ENCODE data around the gene TSPAN9. TPM values are rescaled to one million over a fixed set of nuclear protein-coding genes. Genes with fewer than 3 reads are reported as not detected.

The TSPAN9 gene
- total and polyA plus RNA-seq, 2 donors from 2014 or later = 62.4 to 81.6 TPM

DNA sequence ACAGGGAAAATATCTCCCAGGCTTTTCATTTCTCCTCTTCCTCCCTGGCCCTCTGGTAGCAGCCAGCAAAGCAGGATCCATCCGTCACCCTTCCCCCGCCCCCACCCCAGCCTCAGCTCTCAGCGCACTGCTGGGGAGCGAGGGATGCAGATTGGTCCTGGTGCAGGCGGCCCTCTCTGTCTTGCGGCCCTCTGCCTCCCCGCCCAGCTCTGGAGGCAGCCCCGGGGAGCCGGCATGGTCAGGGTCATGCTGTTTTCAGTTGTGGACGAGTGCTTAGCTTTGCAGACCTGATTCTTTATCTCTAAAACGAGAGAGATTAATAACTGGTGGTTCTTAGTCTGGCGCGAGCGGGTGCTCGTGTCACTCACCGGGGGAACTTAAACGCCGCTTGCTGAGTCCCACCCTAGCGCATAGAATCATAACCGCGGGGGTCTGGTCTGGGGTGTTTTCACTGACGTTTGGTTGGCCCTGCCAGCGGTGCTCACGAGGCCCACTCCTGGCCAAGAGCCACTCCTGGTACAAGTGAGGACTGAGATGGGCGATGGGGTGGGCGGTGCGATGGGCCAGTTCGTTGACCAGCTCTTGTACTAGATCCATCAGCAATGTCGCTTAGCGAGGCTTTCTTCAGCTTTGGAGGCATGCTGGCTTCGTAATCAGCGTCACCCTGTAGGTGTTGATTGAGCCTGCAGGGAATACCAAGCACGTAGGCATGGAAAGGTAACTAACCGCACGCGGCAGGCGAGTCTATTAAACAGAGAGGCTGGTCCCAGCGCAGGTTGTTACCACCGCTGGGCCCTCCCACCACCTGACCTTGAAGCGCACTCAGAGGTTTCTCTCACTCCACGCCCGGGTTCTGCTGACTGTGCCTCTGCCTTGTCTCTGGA is 95.2 kb downstream of the TSPAN9 start:
- Histone ChIP-seq H3K9me3 (ENCODE audit: control insufficient read depth in 2 of 3, insufficient read depth in 1 of 3, low read length in 3 of 3) (no peaks in the 10 kb centered on the region), H3K27me3 (ENCODE audit: control insufficient read depth, insufficient read depth, low read length) (no peaks in the 10 kb centered on the region), H3K4me1 (ENCODE audit: control insufficient read depth in 2 of 3, insufficient read depth in 2 of 3, low read depth in 1 of 3, low read length in 3 of 3) (peaks cover 0 to 19% (median 0%) of the 10 kb centered on the region in 3 donors), H3K36me3 (ENCODE audit: control insufficient read depth in 2 of 3, insufficient read depth in 3 of 3, low read length in 3 of 3) (peaks cover 0 to 6% (median 0%) of the 10 kb centered on the region in 3 donors), H3K27ac (ENCODE audit: low read depth in 2 of 2, low read length in 2 of 2) (no peak overlapping the region), H3K9ac (ENCODE audit: low read length in 3 of 3) (no peak overlapping the region), H3K4me3 (ENCODE audit: low read length in 3 of 3) (no peak overlapping the region)
- intact Hi-C loops (cut with DNase I) = no loop called here
- DNase-seq = peak in 1 of 5 donors; percentile 51
- TF ChIP-seq, protein P1, sequence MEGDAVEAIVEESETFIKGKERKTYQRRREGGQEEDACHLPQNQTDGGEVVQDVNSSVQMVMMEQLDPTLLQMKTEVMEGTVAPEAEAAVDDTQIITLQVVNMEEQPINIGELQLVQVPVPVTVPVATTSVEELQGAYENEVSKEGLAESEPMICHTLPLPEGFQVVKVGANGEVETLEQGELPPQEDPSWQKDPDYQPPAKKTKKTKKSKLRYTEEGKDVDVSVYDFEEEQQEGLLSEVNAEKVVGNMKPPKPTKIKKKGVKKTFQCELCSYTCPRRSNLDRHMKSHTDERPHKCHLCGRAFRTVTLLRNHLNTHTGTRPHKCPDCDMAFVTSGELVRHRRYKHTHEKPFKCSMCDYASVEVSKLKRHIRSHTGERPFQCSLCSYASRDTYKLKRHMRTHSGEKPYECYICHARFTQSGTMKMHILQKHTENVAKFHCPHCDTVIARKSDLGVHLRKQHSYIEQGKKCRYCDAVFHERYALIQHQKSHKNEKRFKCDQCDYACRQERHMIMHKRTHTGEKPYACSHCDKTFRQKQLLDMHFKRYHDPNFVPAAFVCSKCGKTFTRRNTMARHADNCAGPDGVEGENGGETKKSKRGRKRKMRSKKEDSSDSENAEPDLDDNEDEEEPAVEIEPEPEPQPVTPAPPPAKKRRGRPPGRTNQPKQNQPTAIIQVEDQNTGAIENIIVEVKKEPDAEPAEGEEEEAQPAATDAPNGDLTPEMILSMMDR (IDR thresholded peaks at IDR 0.05; ENCODE audit: borderline replicate concordance, extremely low read depth, insufficient read depth) = no peak
- no peak for FAIRE-seq

DNA sequence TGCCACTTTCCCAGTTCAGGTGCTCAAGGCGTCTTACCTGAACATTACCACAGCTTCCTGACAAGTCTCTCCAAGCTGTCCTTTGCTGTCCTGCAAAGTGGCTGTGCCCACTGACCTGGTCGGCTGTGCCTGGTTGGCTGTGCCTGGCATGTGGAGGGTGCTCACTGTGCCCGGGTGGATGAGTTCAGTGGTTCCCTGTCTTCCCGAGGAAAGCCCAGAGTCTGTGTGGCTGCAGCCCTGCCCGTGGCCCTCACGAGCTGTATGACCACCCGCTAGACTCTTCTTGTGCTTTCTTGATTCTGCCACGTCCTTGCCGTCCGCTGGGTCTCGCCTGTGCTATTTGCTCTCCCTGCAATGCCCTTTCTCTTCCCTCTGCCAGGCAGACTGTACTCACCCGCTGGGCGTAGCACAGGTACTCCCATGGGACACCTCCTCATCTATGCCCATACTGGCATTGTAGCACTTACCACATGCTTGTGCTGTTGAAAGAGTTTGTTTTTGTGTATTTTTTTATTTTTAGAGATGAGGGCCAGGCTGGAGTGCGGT is 95.9 kb downstream of the TSPAN9 start:
- Histone ChIP-seq H3K4me1 (ENCODE audit: control insufficient read depth in 2 of 3, insufficient read depth in 2 of 3, low read depth in 1 of 3, low read length in 3 of 3) (peaks cover 0 to 14% (median 0%) of the 10 kb centered on the region in 3 donors), H3K27me3 (ENCODE audit: control insufficient read depth, insufficient read depth, low read length) (no peaks in the 10 kb centered on the region), H3K36me3 (ENCODE audit: control insufficient read depth in 2 of 3, insufficient read depth in 3 of 3, low read length in 3 of 3) (peaks cover 0 to 6% (median 0%) of the 10 kb centered on the region in 3 donors), H3K27ac (ENCODE audit: low read depth in 2 of 2, low read length in 2 of 2) (no peak overlapping the region), H3K4me3 (ENCODE audit: low read length in 3 of 3) (no peak overlapping the region), H3K9me3 (ENCODE audit: control insufficient read depth in 2 of 3, insufficient read depth in 1 of 3, low read length in 3 of 3) (no peaks in the 10 kb centered on the region), H3K9ac (ENCODE audit: low read length in 3 of 3) (no peak overlapping the region)
- TF ChIP-seq, protein P1 (IDR thresholded peaks at IDR 0.05; ENCODE audit: borderline replicate concordance, extremely low read depth, insufficient read depth) = no peak
- intact Hi-C loops (cut with DNase I) = no loop called here
- FAIRE-seq = no peak
- peak in 1 of 5 donors; percentile 39 for DNase-seq

DNA sequence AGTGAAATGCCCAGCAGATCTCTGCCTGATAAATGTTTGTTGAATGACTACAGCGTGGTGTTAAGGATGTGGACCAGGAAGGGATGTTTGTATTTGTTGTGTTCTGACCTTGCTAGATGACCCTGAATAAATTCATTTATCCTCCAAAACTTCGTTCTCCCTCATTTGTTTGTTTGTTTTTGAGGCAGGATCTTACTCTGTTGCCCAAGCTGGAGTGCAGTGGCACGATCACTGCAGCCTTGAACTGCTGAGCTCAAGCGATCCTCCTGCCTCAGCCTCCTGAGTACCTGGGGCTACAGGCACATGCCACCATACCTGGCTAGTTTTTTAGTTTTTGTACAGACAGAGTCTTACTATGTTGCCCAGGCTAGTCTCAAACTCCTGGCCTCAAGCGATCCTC is 96.7 kb downstream of the TSPAN9 start:
- no peaks in the 10 kb centered on the region for H3K27me3 ChIP-seq (ENCODE audit: control insufficient read depth, insufficient read depth, low read length)
- no peak overlapping the region for H3K4me3 ChIP-seq (ENCODE audit: low read length in 3 of 3)
- peaks cover 0 to 14% (median 0%) of the 10 kb centered on the region in 3 donors for H3K4me1 ChIP-seq (ENCODE audit: control insufficient read depth in 2 of 3, insufficient read depth in 2 of 3, low read depth in 1 of 3, low read length in 3 of 3)
- H3K27ac ChIP-seq (ENCODE audit: low read depth in 2 of 2, low read length in 2 of 2) = no peak overlapping the region
- H3K9ac ChIP-seq (ENCODE audit: low read length in 3 of 3) = no peak overlapping the region
- no peaks in the 10 kb centered on the region for H3K9me3 ChIP-seq (ENCODE audit: control insufficient read depth in 2 of 3, insufficient read depth in 1 of 3, low read length in 3 of 3)
- peaks cover 0 to 3% (median 0%) of the 10 kb centered on the region in 3 donors for H3K36me3 ChIP-seq (ENCODE audit: control insufficient read depth in 2 of 3, insufficient read depth in 3 of 3, low read length in 3 of 3)
- intact Hi-C loops (cut with DNase I) = no loop called here
- FAIRE-seq (no peak), DNase-seq (peak in 1 of 5 donors; percentile 38)
- TF ChIP-seq, protein P1 (IDR thresholded peaks at IDR 0.05; ENCODE audit: borderline replicate concordance, extremely low read depth, insufficient read depth) = no peak
